Measurements from ENCODE around the gene RAB6D. TPM values are rescaled to one million over a fixed set of nuclear protein-coding genes. Genes with fewer than 3 reads are reported as not detected.
"Not testable (repeated sequence)": the region's sequence is repeated elsewhere in the genome, so short reads cannot be mapped to it uniquely, and the experiment has no call there.

RAB6D gene
- total RNA-seq, 1 donor from 2014 or later, result 0.16 TPM

- intact Hi-C loops (cut with DNase I); DNase-seq (ENCODE audit: low spot score): not testable (repeated sequence)
These were observed 4.6 kb upstream of the RAB6D start for GRCh38 chr2:131368493-131369066.

- no peak for DNase-seq (ENCODE audit: low spot score)
- intact Hi-C loops (cut with DNase I), result no loop called here
These were observed 3.4 kb upstream of the RAB6D start for GRCh38 chr2:131367352-131367751.

- DNase-seq (ENCODE audit: low spot score), result no peak
- intact Hi-C loops (cut with DNase I), result no loop called here
These were observed 2.7 kb upstream of the RAB6D start for GRCh38 chr2:131366643-131367042.

GRCh38 chr2:131365452-131365851 lies 1.5 kb upstream of the RAB6D start:
- DNase-seq (ENCODE audit: low spot score), result no peak
- intact Hi-C loops (cut with DNase I), result no loop called here

GRCh38 chr2:131363213-131363612 lies 755 bp downstream of the RAB6D start:
- intact Hi-C loops (cut with DNase I); DNase-seq (ENCODE audit: low spot score): not testable (repeated sequence)

- intact Hi-C loops (cut with DNase I); DNase-seq (ENCODE audit: low spot score): not testable (repeated sequence)
These were observed 2.2 kb downstream of the RAB6D start for GRCh38 chr2:131361773-131362172.

- intact Hi-C loops (cut with DNase I); DNase-seq (ENCODE audit: low spot score): not testable (repeated sequence)
These were observed 10.7 kb downstream of the RAB6D start for GRCh38 chr2:131353167-131353697.

- intact Hi-C loops (cut with DNase I), result no loop called here
- DNase-seq (ENCODE audit: low spot score), result no peak
These were observed 14.9 kb downstream of the RAB6D start for GRCh38 chr2:131349021-131349420.

- DNase-seq (ENCODE audit: low spot score); intact Hi-C loops (cut with DNase I): not testable (repeated sequence)
These were observed 16.9 kb downstream of the RAB6D start for GRCh38 chr2:131347035-131347434.

GRCh38 chr2:131339307-131339706 lies 24.7 kb downstream of the RAB6D start:
- intact Hi-C loops (cut with DNase I), result not testable (repeated sequence)

GRCh38 chr2:131335319-131335718 lies 28.6 kb downstream of the RAB6D start:
- intact Hi-C loops (cut with DNase I), result loop anchor here (2.0 kb wide), 1 partner anchor 183 kb away; no protein-coding TSS in a partner anchor
- DNase-seq (ENCODE audit: low spot score), result not testable (repeated sequence)

More at GRCh38 chr2:131339307-131339706, 24.7 kb downstream of the RAB6D start:
- DNase-seq (ENCODE audit: low spot score), result not testable (repeated sequence)

GRCh38 chr2:131332709-131333108 lies 31.3 kb downstream of the RAB6D start:
- DNase-seq (ENCODE audit: low spot score); intact Hi-C loops (cut with DNase I): not testable (repeated sequence)

GRCh38 chr2:131331000-131331399 lies 33.0 kb downstream of the RAB6D start:
- intact Hi-C loops (cut with DNase I); DNase-seq (ENCODE audit: low spot score): not testable (repeated sequence)

GRCh38 chr2:131322209-131322608 lies 41.8 kb downstream of the RAB6D start:
- no peak for DNase-seq (ENCODE audit: low spot score)

GRCh38 chr2:131321344-131321743 lies 42.6 kb downstream of the RAB6D start:
- intact Hi-C loops (cut with DNase I); DNase-seq (ENCODE audit: low spot score): not testable (repeated sequence)

More at GRCh38 chr2:131322209-131322608, 41.8 kb downstream of the RAB6D start:
- intact Hi-C loops (cut with DNase I), result no loop called here

GRCh38 chr2:131311001-131311400 lies 53.0 kb downstream of the RAB6D start:
- intact Hi-C loops (cut with DNase I); DNase-seq (ENCODE audit: low spot score): not testable (repeated sequence)

Other genes starting within 250 kb of the RAB6D start
- gene POTEE, start 154.6 kb downstream of the RAB6D start, total RNA-seq, result not detected
- 4.0 TPM for gene TUBA3D, start 112.0 kb upstream of the RAB6D start, total RNA-seq
- gene MZT2A, start 128.2 kb upstream of the RAB6D start, total RNA-seq, result 79.3 TPM
- 1.1 TPM for gene CCDC74A, start 163.7 kb upstream of the RAB6D start, total RNA-seq